ENCODE data around the gene PRKAG3. TPM values are rescaled to one million over a fixed set of nuclear protein-coding genes. Genes with fewer than 3 reads are reported as not detected.

The PRKAG3 gene
- total and polyA plus RNA-seq, 2 donors (not counting 1 experiment from before 2014, with no cell fraction given) = not detected

DNA sequence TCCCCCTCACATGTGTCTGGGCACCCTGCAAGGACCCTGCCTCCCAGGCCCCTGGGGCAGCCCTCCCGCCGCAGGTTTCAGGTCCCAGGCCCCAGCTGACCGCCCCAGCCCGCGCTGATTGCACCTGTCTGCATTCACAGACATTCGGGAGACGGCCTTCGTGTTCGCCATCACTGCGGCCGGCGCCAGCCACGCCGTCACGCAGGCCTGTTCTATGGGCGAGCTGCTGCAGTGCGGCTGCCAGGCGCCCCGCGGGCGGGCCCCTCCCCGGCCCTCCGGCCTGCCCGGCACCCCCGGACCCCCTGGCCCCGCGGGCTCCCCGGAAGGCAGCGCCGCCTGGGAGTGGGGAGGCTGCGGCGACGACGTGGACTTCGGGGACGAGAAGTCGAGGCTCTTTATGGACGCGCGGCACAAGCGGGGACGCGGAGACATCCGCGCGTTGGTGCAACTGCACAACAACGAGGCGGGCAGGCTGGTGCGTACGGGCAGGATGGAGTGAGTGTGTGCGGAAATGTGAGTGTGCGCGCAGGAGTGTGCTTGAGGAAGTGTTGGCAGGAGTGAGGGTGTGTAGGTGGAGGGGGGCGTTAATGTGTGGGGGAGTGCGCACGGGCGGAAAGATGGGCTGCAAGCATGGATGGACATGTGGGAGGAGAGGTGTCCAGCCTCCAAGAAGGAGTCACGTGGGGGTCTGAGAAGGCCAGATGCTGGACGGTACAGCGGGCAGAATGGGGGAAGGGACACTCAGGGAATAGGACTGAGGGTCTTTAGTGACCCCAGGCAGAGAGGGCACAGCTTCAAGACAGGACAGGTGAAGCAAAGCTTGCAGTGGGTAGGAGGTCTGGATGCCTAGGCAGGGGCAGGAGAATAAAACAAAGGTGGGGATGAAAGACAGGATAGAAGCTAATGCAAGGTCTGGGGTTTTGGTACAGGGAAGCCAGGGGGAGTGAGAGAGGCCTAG, 40.0 kb upstream of the PRKAG3 start:
- peaks cover 0 to 53% (median 17%) of the 10 kb centered on the region in 4 experiments for H3K27me3 ChIP-seq (replicated peaks in 1 of 4; ENCODE audit: control extremely low read depth in 1 of 4, control insufficient read depth in 3 of 4, insufficient read depth in 4 of 4, low read length in 3 of 4)
- WGBS (ENCODE audit: insufficient coverage) = under 1% methylated on average over 60 of the region's 60 CpGs
- POLR2A ChIA-PET = interaction anchor here (1.2 to 2.5 kb wide), 3 partner anchors 12 to 26 kb away, joined by 3 to 9 read pairs (median 8); partner anchors contain the start of gene WNT6

More for the DNA sequence above, 40.0 kb upstream of the PRKAG3 start:
- H3K4me2 ChIP-seq (replicated peaks; ENCODE audit: low read depth, low read length, poor library complexity, severe bottlenecking) = peak overlapping the region; percentile 97
- Mint-ChIP-seq H3K4me3 (peak overlapping the region; percentile 92), H3K27me3 (peaks cover 31% of the 10 kb centered on the region), H3K9me3 (ENCODE audit: insufficient read depth) (no peaks in the 10 kb centered on the region), H3K27ac (peak overlapping the region; percentile 46), H3K4me1 (peaks cover 38% of the 10 kb centered on the region)
- no peaks in the 10 kb centered on the region for H3K79me2 ChIP-seq (ENCODE audit: control insufficient read depth, insufficient read depth, low read length)
- H3K9ac ChIP-seq (ENCODE audit: low read length) = peak overlapping the region; percentile 71
- no peak for TF ChIP-seq EZH2 (IDR thresholded peaks at IDR 0.05; ENCODE audit: borderline replicate concordance, insufficient read depth, low read depth, low read length, poor library complexity, severe bottlenecking)
- TF ChIP-seq CTCF (IDR thresholded peaks at IDR 0.05) = no peak
- H3K4me3 ChIP-seq (ENCODE audit: control extremely low read depth in 1 of 5, extremely low read depth in 1 of 5, insufficient read depth in 1 of 5, low read depth in 2 of 5, low read length in 4 of 5) = peak overlapping the region; percentile 2 to 65 (median 55)
- H3K4me1 ChIP-seq (ENCODE audit: control insufficient read depth in 2 of 2, insufficient read depth in 2 of 2, low read length in 2 of 2) = peaks cover 31 to 35% of the 10 kb centered on the region in 2 donors
- no peak overlapping the region for H3K27ac ChIP-seq (ENCODE audit: low read length in 2 of 2)
- ATAC-seq (ENCODE audit: low read depth) (peak; percentile 38), DNase-seq (peak; percentile 52)
- intact Hi-C loops (cut with micrococcal nuclease) = loop anchor here (10.0 kb wide), 1 partner anchor 157 kb away; the partner anchor contains the start of gene TTLL4
- no peaks in the 10 kb centered on the region for H4K20me1 ChIP-seq (ENCODE audit: control insufficient read depth, insufficient read depth, low read length, poor library complexity, severe bottlenecking)
- CTCF ChIA-PET = interaction anchor here (0.8 to 23.0 kb wide), 8 partner anchors 9 to 214 kb away, joined by 3 to 1627 read pairs (median 6); partner anchors contain the start of gene WNT10A
- H2AFZ ChIP-seq (ENCODE audit: insufficient read depth, low read depth, low read length, poor library complexity, severe bottlenecking) = peak overlapping the region; percentile 80
- no peaks in the 10 kb centered on the region for H3K9me3 ChIP-seq (ENCODE audit: control extremely low read depth in 1 of 3, control insufficient read depth in 2 of 3, insufficient read depth in 1 of 3, low read length in 2 of 3)
- no peaks in the 10 kb centered on the region for H3K36me3 ChIP-seq (replicated peaks in 1 of 2; ENCODE audit: control extremely low read depth in 1 of 2, control insufficient read depth in 1 of 2, extremely low read depth in 1 of 2, insufficient read depth in 2 of 2, low read length in 1 of 2)

All from B cell (primary cell).